ENCODE results near the gene MAOA. TPM values are rescaled to one million over a fixed set of nuclear protein-coding genes. Genes with fewer than 3 reads are reported as not detected.

Gene MAOA
- total and polyA plus RNA-seq, 2 of the 13 experiments (the other 11 are each of a cell fraction or from before 2014, with no cell fraction given) = 13.4 to 14.7 TPM

- TF ChIP-seq ZBTB37 (CRISPR knock-in tag; IDR thresholded peaks at IDR 0.05) (no peak), ZNF713 (CRISPR knock-in tag; IDR thresholded peaks at IDR 0.05) (no peak)
These were observed 32.5 kb downstream of the MAOA start (continued) for GRCh38 chrX:43688586-43688985.

DNA sequence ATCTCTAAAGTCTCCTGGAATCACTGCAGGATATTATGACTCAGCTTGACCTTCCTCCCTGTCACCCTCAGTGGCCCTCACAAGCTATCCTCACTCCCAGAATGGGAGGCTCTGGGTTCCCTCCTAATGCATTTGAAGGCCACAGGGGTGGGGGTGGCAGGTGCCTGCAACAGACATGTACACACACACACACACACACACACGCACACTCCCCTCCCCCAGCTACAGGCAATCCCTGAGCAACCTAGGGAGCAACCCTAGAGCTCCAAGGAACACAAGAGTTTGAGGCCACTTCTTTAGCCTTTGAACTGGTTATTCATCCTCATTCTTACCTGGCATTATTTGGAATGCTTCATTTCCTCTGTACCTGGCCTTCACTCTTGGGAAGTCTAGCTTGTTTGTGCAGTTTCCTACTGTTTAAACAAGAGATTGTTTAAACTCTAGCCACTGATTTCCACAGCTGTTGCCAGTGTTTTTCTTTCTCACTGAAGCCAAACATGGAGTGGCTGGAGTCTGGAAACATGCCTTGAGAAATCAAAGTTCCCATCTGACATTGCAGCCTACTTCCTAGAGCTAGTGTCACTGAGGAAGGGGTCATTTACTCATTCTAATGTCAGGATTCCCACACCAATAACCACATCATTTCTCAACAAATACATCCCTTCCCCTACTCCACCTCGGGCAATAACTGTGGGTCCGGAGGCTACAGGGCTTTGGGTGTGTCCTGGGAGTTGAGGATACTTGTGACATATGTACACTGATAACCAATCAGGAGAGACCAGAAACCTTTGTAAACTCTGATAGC is 37.7 kb downstream of the MAOA start:
- Histone ChIP-seq H3K36me3 (replicated peaks in 1 of 2; ENCODE audit: control insufficient read depth in 1 of 2, insufficient read depth in 2 of 2, low read length in 2 of 2) (no peaks in the 10 kb centered on the region; a peak in 1 of 5 replicates), H3K4me1 (ENCODE audit: insufficient read depth, low read length) (peaks cover 74% of the 10 kb centered on the region), H3K9me3 (ENCODE audit: low read length) (no peaks in the 10 kb centered on the region), H3K4me2 (ENCODE audit: low read depth, low read length) (peak overlapping the region; percentile 65), H2AFZ (ENCODE audit: low read length) (no peak overlapping the region), H3K27ac (ENCODE audit: extremely low read length, insufficient read depth, low read length) (peak overlapping the region; percentile 76), H3K79me2 (ENCODE audit: insufficient read depth, low read length) (no peaks in the 10 kb centered on the region), H3K9ac (ENCODE audit: insufficient read depth, low read depth, low read length) (0 out of 2 replicates have a peak overlapping the region, but pooled peaks have one; percentile 46), H3K27me3 (ENCODE audit: control insufficient read depth in 1 of 2, insufficient read depth in 2 of 2, low read length in 2 of 2) (no peaks in the 10 kb centered on the region), H4K20me1 (ENCODE audit: insufficient read depth, low read length) (no peaks in the 10 kb centered on the region), H3K4me3 (replicated peaks in 1 of 3; ENCODE audit: insufficient read depth in 1 of 3, low read depth in 2 of 3, low read length in 3 of 3) (no peak overlapping the region)
- in situ Hi-C loops (cut with HindIII; ENCODE audit: extremely low pct_ligation_motif_present, low pct_unique_long_range_greater_than_20kb) = no loop called here
- ChIA-PET CTCF (ENCODE audit: low intra/inter-chr PET ratio, low total read pairs) (no interaction called here), POLR2A (interaction anchor here (1.2 to 2.9 kb wide), 4 partner anchors 9 to 38 kb away, joined by 3 to 39 read pairs (median 12); partner anchors contain the start of gene MAOA)
- intact Hi-C loops (cut with micrococcal nuclease; ENCODE audit: unreplicated experiment) = loop anchor here (5.0 kb wide), 1 partner anchor 37 kb away; the partner anchor contains the start of gene MAOA
- FAIRE-seq (peak; percentile 51), DNase-seq (ENCODE audit: low spot score) (peak; percentile 89), ATAC-seq (peak; percentile 92)
- WGBS (ENCODE audit: low lambda C conversion rate) = 3% methylated on average over 3 of the region's 3 CpGs
- BruUV-seq (replicated peaks) = no TSS peak
- TF ChIP-seq, protein P1, sequence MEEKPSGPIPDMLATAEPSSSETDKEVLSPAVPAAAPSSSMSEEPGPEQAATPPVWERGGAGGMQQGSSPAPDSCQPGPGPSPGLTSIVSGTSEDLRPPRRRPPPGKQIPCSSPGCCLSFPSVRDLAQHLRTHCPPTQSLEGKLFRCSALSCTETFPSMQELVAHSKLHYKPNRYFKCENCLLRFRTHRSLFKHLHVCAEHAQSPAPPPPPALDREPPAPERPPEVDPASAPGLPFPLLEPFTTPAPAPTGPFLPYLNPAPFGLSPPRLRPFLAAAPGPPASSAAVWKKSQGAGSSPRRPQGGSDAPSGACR (CRISPR knock-in tag; IDR thresholded peaks at IDR 0.05) = no peak
- no peak for TF ChIP-seq SOX6 (IDR thresholded peaks at IDR 0.05)
- peak; percentile 93 for TF ChIP-seq SOX6 (CRISPR knock-in tag; IDR thresholded peaks at IDR 0.05)
- TF ChIP-seq, protein P2, sequence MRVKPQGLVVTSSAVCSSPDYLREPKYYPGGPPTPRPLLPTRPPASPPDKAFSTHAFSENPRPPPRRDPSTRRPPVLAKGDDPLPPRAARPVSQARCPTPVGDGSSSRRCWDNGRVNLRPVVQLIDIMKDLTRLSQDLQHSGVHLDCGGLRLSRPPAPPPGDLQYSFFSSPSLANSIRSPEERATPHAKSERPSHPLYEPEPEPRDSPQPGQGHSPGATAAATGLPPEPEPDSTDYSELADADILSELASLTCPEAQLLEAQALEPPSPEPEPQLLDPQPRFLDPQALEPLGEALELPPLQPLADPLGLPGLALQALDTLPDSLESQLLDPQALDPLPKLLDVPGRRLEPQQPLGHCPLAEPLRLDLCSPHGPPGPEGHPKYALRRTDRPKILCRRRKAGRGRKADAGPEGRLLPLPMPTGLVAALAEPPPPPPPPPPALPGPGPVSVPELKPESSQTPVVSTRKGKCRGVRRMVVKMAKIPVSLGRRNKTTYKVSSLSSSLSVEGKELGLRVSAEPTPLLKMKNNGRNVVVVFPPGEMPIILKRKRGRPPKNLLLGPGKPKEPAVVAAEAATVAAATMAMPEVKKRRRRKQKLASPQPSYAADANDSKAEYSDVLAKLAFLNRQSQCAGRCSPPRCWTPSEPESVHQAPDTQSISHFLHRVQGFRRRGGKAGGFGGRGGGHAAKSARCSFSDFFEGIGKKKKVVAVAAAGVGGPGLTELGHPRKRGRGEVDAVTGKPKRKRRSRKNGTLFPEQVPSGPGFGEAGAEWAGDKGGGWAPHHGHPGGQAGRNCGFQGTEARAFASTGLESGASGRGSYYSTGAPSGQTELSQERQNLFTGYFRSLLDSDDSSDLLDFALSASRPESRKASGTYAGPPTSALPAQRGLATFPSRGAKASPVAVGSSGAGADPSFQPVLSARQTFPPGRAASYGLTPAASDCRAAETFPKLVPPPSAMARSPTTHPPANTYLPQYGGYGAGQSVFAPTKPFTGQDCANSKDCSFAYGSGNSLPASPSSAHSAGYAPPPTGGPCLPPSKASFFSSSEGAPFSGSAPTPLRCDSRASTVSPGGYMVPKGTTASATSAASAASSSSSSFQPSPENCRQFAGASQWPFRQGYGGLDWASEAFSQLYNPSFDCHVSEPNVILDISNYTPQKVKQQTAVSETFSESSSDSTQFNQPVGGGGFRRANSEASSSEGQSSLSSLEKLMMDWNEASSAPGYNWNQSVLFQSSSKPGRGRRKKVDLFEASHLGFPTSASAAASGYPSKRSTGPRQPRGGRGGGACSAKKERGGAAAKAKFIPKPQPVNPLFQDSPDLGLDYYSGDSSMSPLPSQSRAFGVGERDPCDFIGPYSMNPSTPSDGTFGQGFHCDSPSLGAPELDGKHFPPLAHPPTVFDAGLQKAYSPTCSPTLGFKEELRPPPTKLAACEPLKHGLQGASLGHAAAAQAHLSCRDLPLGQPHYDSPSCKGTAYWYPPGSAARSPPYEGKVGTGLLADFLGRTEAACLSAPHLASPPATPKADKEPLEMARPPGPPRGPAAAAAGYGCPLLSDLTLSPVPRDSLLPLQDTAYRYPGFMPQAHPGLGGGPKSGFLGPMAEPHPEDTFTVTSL (CRISPR knock-in tag; IDR thresholded peaks at IDR 0.05; ENCODE audit: borderline replicate concordance) = peak; percentile 91; the same call in 1 of the 2 replicates
- TF ChIP-seq NFYC (CRISPR knock-in tag; IDR thresholded peaks at IDR 0.05) = no peak; the same call in 1 of the 2 replicates
- TF ChIP-seq HNF4G (IDR thresholded peaks at IDR 0.05; ENCODE audit: borderline replicate concordance, low read depth, low read length) = no peak
- TF ChIP-seq HNF4G (CRISPR knock-in tag; IDR thresholded peaks at IDR 0.05; ENCODE audit: borderline replicate concordance, low read depth) = peak; percentile 35; the same call in 1 of the 2 replicates
- no peak for TF ChIP-seq ESRRA (CRISPR knock-in tag; IDR thresholded peaks at IDR 0.05; ENCODE audit: low read depth)
- 0 out of 2 replicates have a peak, but pooled peaks have one; percentile 36 for TF ChIP-seq MED13 (CRISPR knock-in tag; IDR thresholded peaks at IDR 0.05)
- no peak for TF ChIP-seq FOXA1 (IDR thresholded peaks at IDR 0.05)
- peak; percentile 34; the same call in 1 of the 2 replicates for TF ChIP-seq FOXA1 (CRISPR knock-in tag; IDR thresholded peaks at IDR 0.05)
